ENCODE measurements around the gene HSPA4.
"Not testable (repeated sequence)": the region's sequence is repeated elsewhere in the genome, so short reads cannot be mapped to it uniquely, and the experiment has no call there.

Gene HSPA4

GRCh38 chr5:133123297-133123696 is 71.5 kb downstream of the HSPA4 start:
- no peak for DNase-seq (ENCODE audit: low read depth)

- no peak for DNase-seq (ENCODE audit: low read depth)
Measured at GRCh38 chr5:133124891-133125290, 73.1 kb downstream of the HSPA4 start.

- no peak for DNase-seq (ENCODE audit: low read depth)
Measured at GRCh38 chr5:133128066-133128465, 76.3 kb downstream of the HSPA4 start.

GRCh38 chr5:133129289-133129688 is 77.5 kb downstream of the HSPA4 start:
- no peak for DNase-seq (ENCODE audit: low read depth)

GRCh38 chr5:133129950-133130349 is 78.1 kb downstream of the HSPA4 start:
- no peak for DNase-seq (ENCODE audit: low read depth)

GRCh38 chr5:133130387-133131118 is 78.7 kb downstream of the HSPA4 start:
- DNase-seq (ENCODE audit: low read depth): no peak

GRCh38 chr5:133132717-133133116 is 80.9 kb downstream of the HSPA4 start:
- no peak for DNase-seq (ENCODE audit: low read depth)

- not testable (repeated sequence) for DNase-seq (ENCODE audit: low read depth)
Measured at GRCh38 chr5:133133241-133133640, 81.4 kb downstream of the HSPA4 start.

GRCh38 chr5:133136890-133137289 is 85.1 kb downstream of the HSPA4 start:
- not testable (repeated sequence) for DNase-seq (ENCODE audit: low read depth)

- no peak for DNase-seq (ENCODE audit: low read depth)
Measured at GRCh38 chr5:133140311-133140710, 88.5 kb downstream of the HSPA4 start.

- no peak for DNase-seq (ENCODE audit: low read depth)
Measured at GRCh38 chr5:133141746-133142145, 89.9 kb downstream of the HSPA4 start.

GRCh38 chr5:133142782-133143181 is 91.0 kb downstream of the HSPA4 start:
- DNase-seq (ENCODE audit: low read depth): no peak

- DNase-seq (ENCODE audit: low read depth): no peak
Measured at GRCh38 chr5:133144245-133144981, 92.6 kb downstream of the HSPA4 start.

GRCh38 chr5:133145436-133146170 is 93.8 kb downstream of the HSPA4 start:
- DNase-seq (ENCODE audit: low read depth): no peak

- DNase-seq (ENCODE audit: low read depth): no peak
Measured at GRCh38 chr5:133147411-133147810, 95.6 kb downstream of the HSPA4 start.

- DNase-seq (ENCODE audit: low read depth): no peak
Measured at GRCh38 chr5:133147815-133148567, 96.2 kb downstream of the HSPA4 start.

GRCh38 chr5:133149345-133149744 is 97.5 kb downstream of the HSPA4 start:
- DNase-seq (ENCODE audit: low read depth): no peak

- no peak for DNase-seq (ENCODE audit: low read depth)
Measured at GRCh38 chr5:133150909-133151544, 99.2 kb downstream of the HSPA4 start.

GRCh38 chr5:133154274-133155075 is 102.7 kb downstream of the HSPA4 start:
- DNase-seq (ENCODE audit: low read depth): no peak

- DNase-seq (ENCODE audit: low read depth): no peak
Measured at GRCh38 chr5:133155326-133155969, 103.6 kb downstream of the HSPA4 start.

Measured in stimulated activated CD4-positive, alpha-beta T cell treated with anti-CD3 and anti-CD28 coated beads, Interleukin-2, amount 100 ng/mL, for 4 hours (primary cell).